ENCODE measurements around the gene NXPE3. TPM values are rescaled to one million over a fixed set of nuclear protein-coding genes. Genes with fewer than 3 reads are reported as not detected.
A peak's percentile ranks its signal among the peaks of the same experiment; 100 is the strongest.

The NXPE3 gene
- total and polyA plus RNA-seq, 4 donors: 4.5 to 14.2 (median 8.0) TPM

GRCh38 chr3:101810022-101810418 is 31.0 kb downstream of the NXPE3 start:
- Histone ChIP-seq H3K9ac (ENCODE audit: insufficient read depth in 1 of 2, low read length in 2 of 2) (no peak overlapping the region), H3K36me3 (ENCODE audit: control insufficient read depth in 4 of 4, insufficient read depth in 4 of 4, low read length in 4 of 4) (no peaks in the 10 kb centered on the region), H3K27me3 (ENCODE audit: control insufficient read depth in 3 of 3, insufficient read depth in 3 of 3, low read length in 2 of 3) (no peaks in the 10 kb centered on the region), H3K4me3 (no peak overlapping the region), H3K4me1 (ENCODE audit: control insufficient read depth in 5 of 5, insufficient read depth in 5 of 5, low read length in 5 of 5) (peaks cover 0 to 14% (median 6%) of the 10 kb centered on the region in 5 donors), H3K27ac (ENCODE audit: low read depth in 1 of 2, low read length in 1 of 2) (no peak overlapping the region), H3K9me3 (ENCODE audit: control insufficient read depth in 4 of 4, insufficient read depth in 3 of 4, low read length in 3 of 4) (no peaks in the 10 kb centered on the region)
- TF ChIP-seq CTCF (IDR thresholded peaks at IDR 0.05; ENCODE audit: control extremely low read depth, extremely low read depth): no peak
- no peak for DNase-seq
- no peak for ATAC-seq (ENCODE audit: insufficient read depth, low FRiP score)

GRCh38 chr3:101811875-101812274 is 32.9 kb downstream of the NXPE3 start:
- ATAC-seq (ENCODE audit: insufficient read depth, low FRiP score) (no peak), DNase-seq (no peak)
- Histone ChIP-seq H3K4me3 (no peak overlapping the region), H3K27ac (ENCODE audit: low read depth in 1 of 2, low read length in 1 of 2) (no peak overlapping the region), H3K9me3 (ENCODE audit: control insufficient read depth in 4 of 4, insufficient read depth in 3 of 4, low read length in 3 of 4) (no peaks in the 10 kb centered on the region), H3K36me3 (ENCODE audit: control insufficient read depth in 4 of 4, insufficient read depth in 4 of 4, low read length in 4 of 4) (peaks cover 0 to 2% (median 0%) of the 10 kb centered on the region in 4 donors), H3K27me3 (ENCODE audit: control insufficient read depth in 3 of 3, insufficient read depth in 3 of 3, low read length in 2 of 3) (no peaks in the 10 kb centered on the region), H3K4me1 (ENCODE audit: control insufficient read depth in 5 of 5, insufficient read depth in 5 of 5, low read length in 5 of 5) (peaks cover 0 to 14% (median 6%) of the 10 kb centered on the region in 5 donors), H3K9ac (ENCODE audit: insufficient read depth in 1 of 2, low read length in 2 of 2) (no peak overlapping the region)
- TF ChIP-seq CTCF (IDR thresholded peaks at IDR 0.05; ENCODE audit: control extremely low read depth, extremely low read depth): no peak
- WGBS, 2 donors: 90 to 95% methylated on average over 2 of the region's 2 CpGs

- peaks cover 0 to 14% (median 6%) of the 10 kb centered on the region in 5 donors for H3K4me1 ChIP-seq (ENCODE audit: control insufficient read depth in 5 of 5, insufficient read depth in 5 of 5, low read length in 5 of 5)
- DNase-seq (no peak), ATAC-seq (ENCODE audit: insufficient read depth, low FRiP score) (no peak)
- H3K27me3 ChIP-seq (ENCODE audit: control insufficient read depth in 3 of 3, insufficient read depth in 3 of 3, low read length in 2 of 3): no peaks in the 10 kb centered on the region
- no peak for TF ChIP-seq CTCF (IDR thresholded peaks at IDR 0.05; ENCODE audit: control extremely low read depth, extremely low read depth)
- no peak overlapping the region for H3K4me3 ChIP-seq
- no peak overlapping the region for H3K9ac ChIP-seq (ENCODE audit: insufficient read depth in 1 of 2, low read length in 2 of 2)
- no peaks in the 10 kb centered on the region for H3K9me3 ChIP-seq (ENCODE audit: control insufficient read depth in 4 of 4, insufficient read depth in 3 of 4, low read length in 3 of 4)
- H3K36me3 ChIP-seq (ENCODE audit: control insufficient read depth in 4 of 4, insufficient read depth in 4 of 4, low read length in 4 of 4): peaks cover 0 to 9% (median 5%) of the 10 kb centered on the region in 4 donors
- no peak overlapping the region for H3K27ac ChIP-seq (ENCODE audit: low read depth in 1 of 2, low read length in 1 of 2)
Measured at GRCh38 chr3:101812895-101813294, 33.9 kb downstream of the NXPE3 start.

- Histone ChIP-seq H3K4me3 (no peak overlapping the region), H3K27me3 (ENCODE audit: control insufficient read depth in 3 of 3, insufficient read depth in 3 of 3, low read length in 2 of 3) (no peaks in the 10 kb centered on the region), H3K9me3 (ENCODE audit: control insufficient read depth in 4 of 4, insufficient read depth in 3 of 4, low read length in 3 of 4) (no peaks in the 10 kb centered on the region), H3K4me1 (ENCODE audit: control insufficient read depth in 5 of 5, insufficient read depth in 5 of 5, low read length in 5 of 5) (peaks cover 0 to 14% (median 6%) of the 10 kb centered on the region in 5 donors), H3K36me3 (ENCODE audit: control insufficient read depth in 4 of 4, insufficient read depth in 4 of 4, low read length in 4 of 4) (peaks cover 0 to 9% (median 6%) of the 10 kb centered on the region in 4 donors), H3K9ac (ENCODE audit: insufficient read depth in 1 of 2, low read length in 2 of 2) (no peak overlapping the region), H3K27ac (ENCODE audit: low read depth in 1 of 2, low read length in 1 of 2) (no peak overlapping the region)
- peak; percentile 45 for TF ChIP-seq CTCF (IDR thresholded peaks at IDR 0.05; ENCODE audit: control extremely low read depth, extremely low read depth)
- ATAC-seq (ENCODE audit: insufficient read depth, low FRiP score): no peak
- 62 to 73% methylated on average over 7 of the region's 7 CpGs for WGBS, 2 donors
- DNase-seq: peak in 2 of 3 donors; percentile 73 to 74
Measured at GRCh38 chr3:101813817-101814440, 34.9 kb downstream of the NXPE3 start.
